MCF 10A (cell line): ENCODE data around the gene PGA3. TPM values are rescaled to one million over a fixed set of nuclear protein-coding genes. Genes with fewer than 3 reads are reported as not detected.

Experiments
- BruUV-seq: library from RNA; stranded (reverse); fragments of 400-500 nt; replicated peaks from 2 replicates; lab custom pipeline; 2021; lab: Mats Ljungman, UMichigan
- CTCF ChIA-PET: fragments of 300-600 bp; sonication (Branson Sonifier 250); formaldehyde crosslinking; extraction: SDS; loops from one replicate; lab custom pipeline; 2021; ENCODE audit warnings: antibody characterized with exemption, inconsistent platforms; lab: Yijun Ruan, JAX
- POLR2A ChIA-PET: fragments of 300-600, 350-650 bp; sonication (Branson Sonifier 250); formaldehyde crosslinking; extraction: SDS; loops from one replicate; lab custom pipeline; 2020; ENCODE audit warnings: antibody characterized with exemption, inconsistent platforms; lab: Yijun Ruan, JAX
- DNase-seq: peaks from one replicate; pipeline ENCODE4 v3.0.0-alpha.2; 2018; ENCODE audit not compliant: unreplicated experiment
- H3K27ac Mint-ChIP-seq: one replicate; pipeline ENCODE4 v1.8.0; 2022; ENCODE audit warnings: mild to moderate bottlenecking, low read depth, mixed read lengths; ENCODE audit not compliant: unreplicated experiment
- H3K27me3 Mint-ChIP-seq: one replicate; pipeline ENCODE4 v1.8.0; 2022; ENCODE audit warnings: mixed read lengths; ENCODE audit not compliant: insufficient read depth, unreplicated experiment
- H3K36me3 Mint-ChIP-seq: one replicate; pipeline ENCODE4 v1.8.0; 2022; ENCODE audit warnings: mild to moderate bottlenecking, moderate library complexity, mixed read lengths; ENCODE audit not compliant: insufficient read depth, unreplicated experiment
- H3K4me1 Mint-ChIP-seq: one replicate; pipeline ENCODE4 v1.8.0; 2022; ENCODE audit warnings: mixed read lengths; ENCODE audit not compliant: insufficient read depth, unreplicated experiment
- H3K4me3 Mint-ChIP-seq: one replicate; pipeline ENCODE4 v1.8.0; 2022; ENCODE audit warnings: mild to moderate bottlenecking, moderate library complexity, mixed read lengths; ENCODE audit not compliant: unreplicated experiment
- H3K9me3 Mint-ChIP-seq: one replicate; pipeline ENCODE4 v1.8.0; 2022; ENCODE audit warnings: mixed read lengths; ENCODE audit not compliant: unreplicated experiment
- intact Hi-C: fragments of 100-400 bp; cut with micrococcal nuclease; formaldehyde crosslinking; loops from 2 replicates; pipeline ENCODE4 v1.14.1; 2022
- total RNA-seq: library from RNA; stranded (reverse); gene quantifications from 2 replicates; pipeline ENCODE4 v1.2.3, GENCODE V29; 2022
- TF ChIP-seq, protein P1 (sequence below): fragments of 200-600 bp; IDR thresholded peaks from one replicate; pipeline ENCODE4 v1.8.0; 2022; ENCODE audit warnings: antibody characterized with exemption, mild to moderate bottlenecking; ENCODE audit not compliant: unreplicated experiment

The PGA3 gene
- total RNA-seq, 1 experiment from 2014 or later: not detected

DNA sequence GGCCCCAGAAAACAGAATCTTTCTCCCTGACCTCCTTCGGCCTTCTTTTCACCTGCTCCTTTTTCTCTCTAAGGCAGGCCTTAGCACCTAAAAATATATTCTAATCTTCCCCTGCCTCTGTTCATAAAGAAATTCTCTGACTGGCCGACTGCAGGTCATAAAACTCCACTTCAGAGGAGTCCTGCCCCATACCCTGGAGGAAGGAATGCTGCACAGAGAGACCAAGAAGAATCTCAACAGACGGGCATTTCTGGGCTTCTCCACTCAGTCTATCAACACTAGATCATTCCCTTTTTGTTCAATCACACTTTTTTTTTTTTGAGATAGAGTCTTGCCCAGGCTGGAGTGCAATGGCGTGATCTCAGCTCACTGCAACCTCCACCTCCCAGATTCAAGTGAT, 19.7 kb upstream of the PGA3 start:
- Mint-ChIP-seq H3K4me3 (no peak overlapping the region), H3K27ac (no peak overlapping the region)
- BruUV-seq: no TSS peak

DNA sequence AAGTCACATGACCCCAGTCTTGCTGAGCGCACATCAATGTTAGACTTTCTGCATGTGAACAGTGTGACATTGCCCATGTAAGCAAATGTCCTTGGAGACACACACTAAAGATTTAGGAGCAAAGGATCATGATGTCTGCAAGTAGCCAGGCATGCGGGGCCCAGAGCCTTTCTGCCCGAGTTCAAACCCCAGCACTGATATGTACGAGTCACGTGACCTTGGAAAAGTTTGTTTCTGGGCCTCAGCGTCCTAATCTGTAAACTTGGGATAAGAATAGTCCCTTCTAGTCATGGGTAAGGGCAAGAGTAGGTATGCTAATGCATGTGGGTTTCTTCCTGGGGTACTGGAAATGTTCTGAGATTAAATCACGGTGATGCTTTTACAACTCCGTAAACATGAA, 16.8 kb upstream of the PGA3 start:
- no peak overlapping the region for H3K4me3 Mint-ChIP-seq
- H3K4me1 Mint-ChIP-seq: no peaks in the 10 kb centered on the region
- no peaks in the 10 kb centered on the region for H3K36me3 Mint-ChIP-seq
- no peak for DNase-seq
- intact Hi-C loops: no loop called here
- H3K9me3 Mint-ChIP-seq: no peaks in the 10 kb centered on the region
- CTCF ChIA-PET: interaction anchor here (0.8 to 5.9 kb wide), 28 partner anchors 9 to 410 kb away, joined by 3 to 52 read pairs (median 4); no protein-coding TSS in a partner anchor
- TF ChIP-seq, protein P1, sequence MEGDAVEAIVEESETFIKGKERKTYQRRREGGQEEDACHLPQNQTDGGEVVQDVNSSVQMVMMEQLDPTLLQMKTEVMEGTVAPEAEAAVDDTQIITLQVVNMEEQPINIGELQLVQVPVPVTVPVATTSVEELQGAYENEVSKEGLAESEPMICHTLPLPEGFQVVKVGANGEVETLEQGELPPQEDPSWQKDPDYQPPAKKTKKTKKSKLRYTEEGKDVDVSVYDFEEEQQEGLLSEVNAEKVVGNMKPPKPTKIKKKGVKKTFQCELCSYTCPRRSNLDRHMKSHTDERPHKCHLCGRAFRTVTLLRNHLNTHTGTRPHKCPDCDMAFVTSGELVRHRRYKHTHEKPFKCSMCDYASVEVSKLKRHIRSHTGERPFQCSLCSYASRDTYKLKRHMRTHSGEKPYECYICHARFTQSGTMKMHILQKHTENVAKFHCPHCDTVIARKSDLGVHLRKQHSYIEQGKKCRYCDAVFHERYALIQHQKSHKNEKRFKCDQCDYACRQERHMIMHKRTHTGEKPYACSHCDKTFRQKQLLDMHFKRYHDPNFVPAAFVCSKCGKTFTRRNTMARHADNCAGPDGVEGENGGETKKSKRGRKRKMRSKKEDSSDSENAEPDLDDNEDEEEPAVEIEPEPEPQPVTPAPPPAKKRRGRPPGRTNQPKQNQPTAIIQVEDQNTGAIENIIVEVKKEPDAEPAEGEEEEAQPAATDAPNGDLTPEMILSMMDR: no peak
- POLR2A ChIA-PET: interaction anchor here (0.7 kb wide), 1 partner anchor 359 kb away, joined by 3 read pairs; no protein-coding TSS in a partner anchor
- H3K27me3 Mint-ChIP-seq: no peaks in the 10 kb centered on the region
- H3K27ac Mint-ChIP-seq: no peak overlapping the region
- BruUV-seq: no TSS peak

More for the DNA sequence above, 19.7 kb upstream of the PGA3 start:
- intact Hi-C loops: no loop called here
- no peaks in the 10 kb centered on the region for H3K36me3 Mint-ChIP-seq
- TF ChIP-seq, protein P1: no peak
- H3K9me3 Mint-ChIP-seq: no peaks in the 10 kb centered on the region
- H3K4me1 Mint-ChIP-seq: no peaks in the 10 kb centered on the region
- DNase-seq: no peak
- CTCF ChIA-PET: interaction anchor here (0.5 to 5.9 kb wide), 4 partner anchors 31 to 752 kb away, joined by 3 to 52 read pairs (median 4); no protein-coding TSS in a partner anchor
- POLR2A ChIA-PET: no interaction called here
- H3K27me3 Mint-ChIP-seq: peaks cover 12% of the 10 kb centered on the region

DNA sequence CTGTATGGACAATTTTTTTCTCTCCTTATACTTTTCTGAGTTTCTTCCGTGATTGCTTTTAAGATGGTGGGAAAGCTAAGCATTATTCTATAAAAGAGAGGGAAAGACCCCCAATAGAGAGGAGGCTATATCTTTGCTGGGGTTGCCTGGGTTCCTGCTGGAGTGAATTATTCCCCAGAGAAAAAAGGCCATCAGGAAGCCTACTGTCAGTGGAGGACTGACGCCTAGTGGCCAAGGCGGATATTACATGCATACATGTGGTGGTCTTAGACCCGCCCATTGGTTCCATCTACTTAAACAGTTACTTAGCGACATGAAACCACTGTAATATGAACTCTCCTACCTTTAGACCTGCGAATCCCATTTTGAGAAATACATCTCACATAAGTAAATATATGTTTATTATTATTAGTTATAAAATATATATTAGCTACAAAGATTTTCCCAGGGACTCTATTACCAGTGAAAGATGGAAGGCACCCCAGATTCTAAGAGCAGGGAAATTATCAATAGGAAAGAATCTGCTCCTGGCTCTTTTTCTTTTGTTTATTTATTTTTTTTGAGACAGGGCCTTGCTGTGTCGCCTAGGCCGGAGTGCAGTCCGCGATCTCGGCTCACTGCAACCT, 15.7 kb upstream of the PGA3 start:
- Mint-ChIP-seq H3K9me3 (no peaks in the 10 kb centered on the region), H3K4me3 (no peak overlapping the region), H3K36me3 (no peaks in the 10 kb centered on the region), H3K4me1 (no peaks in the 10 kb centered on the region), H3K27me3 (no peaks in the 10 kb centered on the region), H3K27ac (no peak overlapping the region)
- intact Hi-C loops: loop anchor here (1.0 kb wide), 5 partner anchors 57 to 412 kb away; no protein-coding TSS in a partner anchor
- peak; percentile 73 for DNase-seq
- POLR2A ChIA-PET: no interaction called here
- TF ChIP-seq, protein P1: peak; percentile 88
- no TSS peak for BruUV-seq
- CTCF ChIA-PET: interaction anchor here (0.5 to 5.9 kb wide), 56 partner anchors 8 to 824 kb away, joined by 3 to 52 read pairs (median 4); no protein-coding TSS in a partner anchor

DNA sequence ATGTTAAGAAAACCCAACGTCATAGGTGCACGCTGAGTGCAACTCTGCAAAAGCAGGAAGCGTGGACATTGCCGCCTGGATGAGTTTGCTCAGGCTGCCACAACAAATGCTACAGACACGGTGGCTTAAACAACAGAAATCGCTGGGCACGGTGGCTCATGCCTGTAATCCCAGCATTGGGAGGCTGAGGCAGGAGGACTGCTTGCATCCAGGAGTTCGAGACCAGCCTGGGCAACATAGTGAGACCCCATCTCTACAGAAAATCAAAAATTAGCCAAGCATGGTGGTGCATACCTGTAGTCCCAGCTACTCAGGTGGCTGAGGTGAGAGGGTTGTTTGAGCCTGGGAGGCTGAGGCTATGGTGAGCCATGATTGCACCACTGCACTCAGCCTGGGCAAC, 13.4 kb upstream of the PGA3 start:
- no peaks in the 10 kb centered on the region for H3K36me3 Mint-ChIP-seq
- POLR2A ChIA-PET: no interaction called here
- H3K27me3 Mint-ChIP-seq: peaks cover 15% of the 10 kb centered on the region
- intact Hi-C loops: no loop called here
- DNase-seq: no peak
- no TSS peak for BruUV-seq
- H3K9me3 Mint-ChIP-seq: no peaks in the 10 kb centered on the region
- H3K4me3 Mint-ChIP-seq: no peak overlapping the region
- CTCF ChIA-PET: interaction anchor here (0.6 to 2.1 kb wide), 3 partner anchors 16 to 353 kb away, joined by 3 to 11 read pairs (median 6); no protein-coding TSS in a partner anchor
- no peak overlapping the region for H3K27ac Mint-ChIP-seq
- H3K4me1 Mint-ChIP-seq: no peaks in the 10 kb centered on the region
- TF ChIP-seq, protein P1: no peak
